H9 (cell line): Measurements from ENCODE around the gene GPR141. TPM values are rescaled to one million over a fixed set of nuclear protein-coding genes. Genes with fewer than 3 reads are reported as not detected.

Source experiments
- DNase-seq: peaks from one replicate; pipeline ENCODE4 v3.0.0-alpha.2; 2017
- H2AFZ ChIP-seq: one replicate; pipeline ENCODE4 v1.6.1; 2013; ENCODE audit warnings: mild to moderate bottlenecking, low read length, control low read depth, moderate library complexity
- H2AK5ac ChIP-seq: 2 replicates; pipeline ENCODE4 v1.6.1; 2013; ENCODE audit warnings: low read length, control low read depth, mixed read lengths; ENCODE audit not compliant: insufficient read length
- H2BK120ac ChIP-seq: one replicate; pipeline ENCODE4 v1.6.1; 2013; ENCODE audit warnings: low read depth, mild to moderate bottlenecking, low read length, control low read depth, inconsistent platforms; ENCODE audit not compliant: poor library complexity, severe bottlenecking
- H2BK12ac ChIP-seq: 2 replicates; pipeline ENCODE4 v1.6.1; 2013; ENCODE audit warnings: low read length, control low read depth, mixed read lengths, low read depth; ENCODE audit not compliant: insufficient read length
- H2BK15ac ChIP-seq: 2 replicates; pipeline ENCODE4 v1.6.1; 2013; ENCODE audit warnings: low read depth, low read length, control low read depth
- H2BK20ac ChIP-seq: one replicate; pipeline ENCODE4 v1.6.1; 2013; ENCODE audit warnings: low read depth, mild to moderate bottlenecking, low read length, control low read depth, inconsistent platforms; ENCODE audit not compliant: poor library complexity, severe bottlenecking
- H2BK5ac ChIP-seq: 2 replicates; pipeline ENCODE4 v1.6.1; 2013; ENCODE audit warnings: low read length, control low read depth, mixed read lengths; ENCODE audit not compliant: insufficient read length
- H3K14ac ChIP-seq: 2 replicates; pipeline ENCODE4 v1.6.1; 2013; ENCODE audit warnings: low read length, control low read depth; ENCODE audit not compliant: insufficient read depth
- H3K18ac ChIP-seq: 2 replicates; pipeline ENCODE4 v1.6.1; 2013; ENCODE audit warnings: low read depth, mild to moderate bottlenecking, mixed read lengths, low read length, control low read depth; ENCODE audit not compliant: insufficient read length
- H3K23ac ChIP-seq: 2 replicates; pipeline ENCODE4 v1.6.1; 2013; ENCODE audit warnings: low read length, control low read depth, mixed read lengths, low read depth; ENCODE audit not compliant: insufficient read length
- H3K23me2 ChIP-seq: 2 replicates; pipeline ENCODE4 v1.6.1; 2013; ENCODE audit warnings: low read depth, mild to moderate bottlenecking, mixed read lengths, low read length, control low read depth; ENCODE audit not compliant: insufficient read length, poor library complexity, severe bottlenecking
- H3K27ac ChIP-seq: 2 replicates; pipeline ENCODE4 v1.5.1; 2013; ENCODE audit warnings: low read length, control low read depth, mixed read lengths, low read depth; ENCODE audit not compliant: insufficient read length
- H3K27me3 ChIP-seq: 2 replicates; pipeline ENCODE4 v1.6.1; 2013; ENCODE audit warnings: low read length, control low read depth, inconsistent platforms; ENCODE audit not compliant: insufficient read depth
- H3K4ac ChIP-seq: 2 replicates; pipeline ENCODE4 v1.6.1; 2013; ENCODE audit warnings: low read depth, mild to moderate bottlenecking, control low read depth, inconsistent platforms, low read length, moderate library complexity
- H3K4me1 ChIP-seq: 2 replicates; pipeline ENCODE4 v1.6.1; 2013; ENCODE audit warnings: low read length, control low read depth, inconsistent platforms; ENCODE audit not compliant: insufficient read depth
- H3K4me2 ChIP-seq: 2 replicates; pipeline ENCODE4 v1.6.1; 2013; ENCODE audit warnings: low read length, control low read depth, mixed read lengths; ENCODE audit not compliant: insufficient read length, insufficient read depth
- H3K56ac ChIP-seq: 2 replicates; pipeline ENCODE4 v1.6.1; 2013; ENCODE audit warnings: low read depth, mild to moderate bottlenecking, mixed read lengths, low read length, control low read depth; ENCODE audit not compliant: insufficient read length
- H3K79me1 ChIP-seq: 2 replicates; pipeline ENCODE4 v1.6.1; 2013; ENCODE audit warnings: low read depth, mild to moderate bottlenecking, moderate library complexity, low read length, control low read depth, inconsistent platforms; ENCODE audit not compliant: insufficient read depth, poor library complexity, severe bottlenecking
- H3K79me2 ChIP-seq: 2 replicates; pipeline ENCODE4 v1.6.1; 2013; ENCODE audit warnings: low read length, control low read depth, inconsistent platforms; ENCODE audit not compliant: insufficient read depth
- H3K9ac ChIP-seq: 2 replicates; pipeline ENCODE4 v1.6.1; 2013; ENCODE audit warnings: low read length, control low read depth, mixed read lengths; ENCODE audit not compliant: insufficient read length; ENCODE audit errors: extremely low read depth
- H3K9me3 ChIP-seq: one replicate; pipeline ENCODE4 v1.6.1; 2013; ENCODE audit warnings: low read depth, low read length, inconsistent platforms; ENCODE audit not compliant: control insufficient read depth
- H3T11ph ChIP-seq: one replicate; pipeline ENCODE4 v1.6.1; 2013; ENCODE audit warnings: mild to moderate bottlenecking, low read length, control low read depth, inconsistent platforms
- H4K20me1 ChIP-seq: one replicate; pipeline ENCODE4 v1.6.1; 2013; ENCODE audit not compliant: control insufficient read depth, insufficient read length, insufficient read depth
- H4K5ac ChIP-seq: 2 replicates; pipeline ENCODE4 v1.6.1; 2013; ENCODE audit warnings: low read depth, mild to moderate bottlenecking, mixed read lengths, low read length, control low read depth; ENCODE audit not compliant: insufficient read length
- H4K8ac ChIP-seq: replicated peaks from 2 replicates; pipeline ENCODE4 v1.6.1; 2013; ENCODE audit warnings: low read length, control low read depth, mixed read lengths, low read depth; ENCODE audit not compliant: insufficient read length
- H4K91ac ChIP-seq: 2 replicates; pipeline ENCODE4 v1.6.1; 2013; ENCODE audit warnings: low read depth, mild to moderate bottlenecking, moderate library complexity, mixed read lengths, low read length, control low read depth; ENCODE audit not compliant: insufficient read length
- H3K27ac Mint-ChIP-seq, 3 experiments: 2 replicates in 2 of 3; 3 replicates in 1 of 3; pipeline ENCODE4 v1.8.0; 2020 to 2021; ENCODE audit warnings: mixed read lengths in 3 of 3, mild to moderate bottlenecking in 1 of 3, moderate library complexity in 1 of 3
- H3K27me3 Mint-ChIP-seq: 2 replicates; pipeline ENCODE4 v1.8.0; 2021; ENCODE audit warnings: low read depth, mild to moderate bottlenecking, moderate library complexity, mixed read lengths
- H3K36me3 Mint-ChIP-seq, 3 experiments: 2 replicates in 2 of 3; 3 replicates in 1 of 3; pipeline ENCODE4 v1.8.0; 2020 to 2021; ENCODE audit warnings: low read depth in 3 of 3, mixed read lengths in 3 of 3; ENCODE audit not compliant: insufficient read depth in 1 of 3
- H3K4me1 Mint-ChIP-seq, 2 experiments: 2 replicates each; pipeline ENCODE4 v1.8.0; 2020; ENCODE audit warnings: mixed read lengths in 2 of 2
- H3K4me3 Mint-ChIP-seq, 2 experiments: 2 replicates in 1 of 2; 3 replicates in 1 of 2; pipeline ENCODE4 v1.8.0; 2020 to 2021; ENCODE audit warnings: mild to moderate bottlenecking in 2 of 2, mixed read lengths in 2 of 2, moderate library complexity in 1 of 2
- H3K9me3 Mint-ChIP-seq, 2 experiments: 2 replicates in 1 of 2; 3 replicates in 1 of 2; pipeline ENCODE4 v1.8.0; 2020; ENCODE audit warnings: mild to moderate bottlenecking in 2 of 2, mixed read lengths in 2 of 2, moderate library complexity in 1 of 2
- CTCF ChIP-seq: fragments of 200-600 bp; sonication (generic); conservative IDR thresholded peaks from 3 replicates; pipeline ENCODE4 v1.8.0; 2021; ENCODE audit warnings: antibody characterized with exemption, mild to moderate bottlenecking
- WGBS: extraction: QIAGEN DNeasy Blood & Tissue Kit; methylation state at CpG from one replicate; pipeline ENCODE4 v1.1.7; 2013; ENCODE audit warnings: missing lambda C conversion rate, low lambda C conversion rate, mixed read lengths; ENCODE audit not compliant: insufficient read length; ENCODE audit errors: extremely low coverage; 5-methylcytosine and 5-hydroxymethylcytosine counted together
- total RNA-seq: library from RNA; stranded (reverse); gene quantifications from 2 replicates; pipeline ENCODE4 v1.2.1, GENCODE V29; 2021

Gene GPR141
- total RNA-seq, 1 experiment from 2014 or later: 0.50 TPM

- H4K5ac ChIP-seq: no peak overlapping the region
- TF ChIP-seq CTCF: no peak
- no peak overlapping the region for H2BK20ac ChIP-seq
- H4K20me1 ChIP-seq: no peaks in the 10 kb centered on the region
- no peak overlapping the region for H2BK15ac ChIP-seq
- H3K23me2 ChIP-seq: no peaks in the 10 kb centered on the region
- H3K18ac ChIP-seq: no peak overlapping the region
- no peak overlapping the region for H3K14ac ChIP-seq
- no peak overlapping the region for H4K8ac ChIP-seq
- H3K27ac ChIP-seq: no peak overlapping the region
- Mint-ChIP-seq H3K27ac (no peak overlapping the region), H3K9me3 (no peaks in the 10 kb centered on the region), H3K4me3 (no peak overlapping the region), H3K27me3 (no peaks in the 10 kb centered on the region), H3K4me1 (peaks cover 0 to 3% of the 10 kb centered on the region in 2 experiments; a peak in 2 of 4 replicates), H3K36me3 (no peaks in the 10 kb centered on the region)
- no peak overlapping the region for H2BK120ac ChIP-seq
- no CpG with 5 or more reads among the region's 1 CpG for WGBS
- H3K9me3 ChIP-seq: no peaks in the 10 kb centered on the region
- H3K23ac ChIP-seq: no peak overlapping the region
- H3K4ac ChIP-seq: no peak overlapping the region
- H3T11ph ChIP-seq: no peak overlapping the region
- no peak overlapping the region for H2AFZ ChIP-seq
- H3K4me1 ChIP-seq: no peaks in the 10 kb centered on the region
- no peak overlapping the region for H2BK12ac ChIP-seq
- H3K79me2 ChIP-seq: no peaks in the 10 kb centered on the region
- no peak overlapping the region for H2BK5ac ChIP-seq
- no peak overlapping the region for H3K9ac ChIP-seq
- H3K4me2 ChIP-seq: no peak overlapping the region
- DNase-seq: no peak
- no peak overlapping the region for H2AK5ac ChIP-seq
- no peaks in the 10 kb centered on the region for H3K79me1 ChIP-seq
- H4K91ac ChIP-seq: no peak overlapping the region
- H3K27me3 ChIP-seq: no peaks in the 10 kb centered on the region
- no peak overlapping the region for H3K56ac ChIP-seq
These were observed 54.8 kb downstream of the GPR141 start for GRCh38 chr7:37738321-37738720.
